ENCODE results near the gene PLA2G4B.

GRCh38 chr15:41820791-41821423, 17.7 kb upstream of the PLA2G4B start:
- TF ChIP-seq, protein P1, sequence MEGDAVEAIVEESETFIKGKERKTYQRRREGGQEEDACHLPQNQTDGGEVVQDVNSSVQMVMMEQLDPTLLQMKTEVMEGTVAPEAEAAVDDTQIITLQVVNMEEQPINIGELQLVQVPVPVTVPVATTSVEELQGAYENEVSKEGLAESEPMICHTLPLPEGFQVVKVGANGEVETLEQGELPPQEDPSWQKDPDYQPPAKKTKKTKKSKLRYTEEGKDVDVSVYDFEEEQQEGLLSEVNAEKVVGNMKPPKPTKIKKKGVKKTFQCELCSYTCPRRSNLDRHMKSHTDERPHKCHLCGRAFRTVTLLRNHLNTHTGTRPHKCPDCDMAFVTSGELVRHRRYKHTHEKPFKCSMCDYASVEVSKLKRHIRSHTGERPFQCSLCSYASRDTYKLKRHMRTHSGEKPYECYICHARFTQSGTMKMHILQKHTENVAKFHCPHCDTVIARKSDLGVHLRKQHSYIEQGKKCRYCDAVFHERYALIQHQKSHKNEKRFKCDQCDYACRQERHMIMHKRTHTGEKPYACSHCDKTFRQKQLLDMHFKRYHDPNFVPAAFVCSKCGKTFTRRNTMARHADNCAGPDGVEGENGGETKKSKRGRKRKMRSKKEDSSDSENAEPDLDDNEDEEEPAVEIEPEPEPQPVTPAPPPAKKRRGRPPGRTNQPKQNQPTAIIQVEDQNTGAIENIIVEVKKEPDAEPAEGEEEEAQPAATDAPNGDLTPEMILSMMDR (IDR thresholded peaks at IDR 0.05; ENCODE audit: poor library complexity): no peak
- TF ChIP-seq EZH2 (IDR thresholded peaks at IDR 0.05; ENCODE audit: borderline replicate concordance) (no peak), EZH2phosphoT487 (IDR thresholded peaks at IDR 0.05; ENCODE audit: low read depth, severe bottlenecking, unreplicated experiment) (no peak)
